H9 (cell line): ENCODE data around the gene KRT3. TPM values are rescaled to one million over a fixed set of nuclear protein-coding genes. Genes with fewer than 3 reads are reported as not detected.

ENCODE experiments used
- DNase-seq: peaks from one replicate; pipeline ENCODE4 v3.0.0-alpha.2; 2017
- H2AFZ ChIP-seq: one replicate; pipeline ENCODE4 v1.6.1; 2013; ENCODE audit warnings: mild to moderate bottlenecking, low read length, control low read depth, moderate library complexity
- H2AK5ac ChIP-seq: 2 replicates; pipeline ENCODE4 v1.6.1; 2013; ENCODE audit warnings: low read length, control low read depth, mixed read lengths; ENCODE audit not compliant: insufficient read length
- H2BK120ac ChIP-seq: one replicate; pipeline ENCODE4 v1.6.1; 2013; ENCODE audit warnings: low read depth, mild to moderate bottlenecking, low read length, control low read depth, inconsistent platforms; ENCODE audit not compliant: poor library complexity, severe bottlenecking
- H2BK12ac ChIP-seq: 2 replicates; pipeline ENCODE4 v1.6.1; 2013; ENCODE audit warnings: low read length, control low read depth, mixed read lengths, low read depth; ENCODE audit not compliant: insufficient read length
- H2BK15ac ChIP-seq: 2 replicates; pipeline ENCODE4 v1.6.1; 2013; ENCODE audit warnings: low read depth, low read length, control low read depth
- H2BK20ac ChIP-seq: one replicate; pipeline ENCODE4 v1.6.1; 2013; ENCODE audit warnings: low read depth, mild to moderate bottlenecking, low read length, control low read depth, inconsistent platforms; ENCODE audit not compliant: poor library complexity, severe bottlenecking
- H2BK5ac ChIP-seq: 2 replicates; pipeline ENCODE4 v1.6.1; 2013; ENCODE audit warnings: low read length, control low read depth, mixed read lengths; ENCODE audit not compliant: insufficient read length
- H3K14ac ChIP-seq: 2 replicates; pipeline ENCODE4 v1.6.1; 2013; ENCODE audit warnings: low read length, control low read depth; ENCODE audit not compliant: insufficient read depth
- H3K18ac ChIP-seq: 2 replicates; pipeline ENCODE4 v1.6.1; 2013; ENCODE audit warnings: low read depth, mild to moderate bottlenecking, mixed read lengths, low read length, control low read depth; ENCODE audit not compliant: insufficient read length
- H3K23ac ChIP-seq: 2 replicates; pipeline ENCODE4 v1.6.1; 2013; ENCODE audit warnings: low read length, control low read depth, mixed read lengths, low read depth; ENCODE audit not compliant: insufficient read length
- H3K23me2 ChIP-seq: 2 replicates; pipeline ENCODE4 v1.6.1; 2013; ENCODE audit warnings: low read depth, mild to moderate bottlenecking, mixed read lengths, low read length, control low read depth; ENCODE audit not compliant: insufficient read length, poor library complexity, severe bottlenecking
- H3K27ac ChIP-seq: 2 replicates; pipeline ENCODE4 v1.5.1; 2013; ENCODE audit warnings: low read length, control low read depth, mixed read lengths, low read depth; ENCODE audit not compliant: insufficient read length
- H3K27me3 ChIP-seq: 2 replicates; pipeline ENCODE4 v1.6.1; 2013; ENCODE audit warnings: low read length, control low read depth, inconsistent platforms; ENCODE audit not compliant: insufficient read depth
- H3K4ac ChIP-seq: 2 replicates; pipeline ENCODE4 v1.6.1; 2013; ENCODE audit warnings: low read depth, mild to moderate bottlenecking, control low read depth, inconsistent platforms, low read length, moderate library complexity
- H3K4me1 ChIP-seq: 2 replicates; pipeline ENCODE4 v1.6.1; 2013; ENCODE audit warnings: low read length, control low read depth, inconsistent platforms; ENCODE audit not compliant: insufficient read depth
- H3K4me2 ChIP-seq: 2 replicates; pipeline ENCODE4 v1.6.1; 2013; ENCODE audit warnings: low read length, control low read depth, mixed read lengths; ENCODE audit not compliant: insufficient read length, insufficient read depth
- H3K56ac ChIP-seq: 2 replicates; pipeline ENCODE4 v1.6.1; 2013; ENCODE audit warnings: low read depth, mild to moderate bottlenecking, mixed read lengths, low read length, control low read depth; ENCODE audit not compliant: insufficient read length
- H3K79me1 ChIP-seq: 2 replicates; pipeline ENCODE4 v1.6.1; 2013; ENCODE audit warnings: low read depth, mild to moderate bottlenecking, moderate library complexity, low read length, control low read depth, inconsistent platforms; ENCODE audit not compliant: insufficient read depth, poor library complexity, severe bottlenecking
- H3K79me2 ChIP-seq: 2 replicates; pipeline ENCODE4 v1.6.1; 2013; ENCODE audit warnings: low read length, control low read depth, inconsistent platforms; ENCODE audit not compliant: insufficient read depth
- H3K9ac ChIP-seq: 2 replicates; pipeline ENCODE4 v1.6.1; 2013; ENCODE audit warnings: low read length, control low read depth, mixed read lengths; ENCODE audit not compliant: insufficient read length; ENCODE audit errors: extremely low read depth
- H3K9me3 ChIP-seq: one replicate; pipeline ENCODE4 v1.6.1; 2013; ENCODE audit warnings: low read depth, low read length, inconsistent platforms; ENCODE audit not compliant: control insufficient read depth
- H3T11ph ChIP-seq: one replicate; pipeline ENCODE4 v1.6.1; 2013; ENCODE audit warnings: mild to moderate bottlenecking, low read length, control low read depth, inconsistent platforms
- H4K20me1 ChIP-seq: one replicate; pipeline ENCODE4 v1.6.1; 2013; ENCODE audit not compliant: control insufficient read depth, insufficient read length, insufficient read depth
- H4K5ac ChIP-seq: 2 replicates; pipeline ENCODE4 v1.6.1; 2013; ENCODE audit warnings: low read depth, mild to moderate bottlenecking, mixed read lengths, low read length, control low read depth; ENCODE audit not compliant: insufficient read length
- H4K8ac ChIP-seq: replicated peaks from 2 replicates; pipeline ENCODE4 v1.6.1; 2013; ENCODE audit warnings: low read length, control low read depth, mixed read lengths, low read depth; ENCODE audit not compliant: insufficient read length
- H4K91ac ChIP-seq: 2 replicates; pipeline ENCODE4 v1.6.1; 2013; ENCODE audit warnings: low read depth, mild to moderate bottlenecking, moderate library complexity, mixed read lengths, low read length, control low read depth; ENCODE audit not compliant: insufficient read length
- H3K27ac Mint-ChIP-seq, 3 experiments: 2 replicates in 2 of 3; 3 replicates in 1 of 3; pipeline ENCODE4 v1.8.0; 2020 to 2021; ENCODE audit warnings: mixed read lengths in 3 of 3, mild to moderate bottlenecking in 1 of 3, moderate library complexity in 1 of 3
- H3K27me3 Mint-ChIP-seq: 2 replicates; pipeline ENCODE4 v1.8.0; 2021; ENCODE audit warnings: low read depth, mild to moderate bottlenecking, moderate library complexity, mixed read lengths
- H3K36me3 Mint-ChIP-seq, 3 experiments: 2 replicates in 2 of 3; 3 replicates in 1 of 3; pipeline ENCODE4 v1.8.0; 2020 to 2021; ENCODE audit warnings: low read depth in 3 of 3, mixed read lengths in 3 of 3; ENCODE audit not compliant: insufficient read depth in 1 of 3
- H3K4me1 Mint-ChIP-seq, 2 experiments: 2 replicates each; pipeline ENCODE4 v1.8.0; 2020; ENCODE audit warnings: mixed read lengths in 2 of 2
- H3K4me3 Mint-ChIP-seq, 2 experiments: 2 replicates in 1 of 2; 3 replicates in 1 of 2; pipeline ENCODE4 v1.8.0; 2020 to 2021; ENCODE audit warnings: mild to moderate bottlenecking in 2 of 2, mixed read lengths in 2 of 2, moderate library complexity in 1 of 2
- H3K9me3 Mint-ChIP-seq, 2 experiments: 2 replicates in 1 of 2; 3 replicates in 1 of 2; pipeline ENCODE4 v1.8.0; 2020; ENCODE audit warnings: mild to moderate bottlenecking in 2 of 2, mixed read lengths in 2 of 2, moderate library complexity in 1 of 2
- CTCF ChIP-seq: fragments of 200-600 bp; sonication (generic); conservative IDR thresholded peaks from 3 replicates; pipeline ENCODE4 v1.8.0; 2021; ENCODE audit warnings: antibody characterized with exemption, mild to moderate bottlenecking
- WGBS: extraction: QIAGEN DNeasy Blood & Tissue Kit; methylation state at CpG from one replicate; pipeline ENCODE4 v1.1.7; 2013; ENCODE audit warnings: missing lambda C conversion rate, low lambda C conversion rate, mixed read lengths; ENCODE audit not compliant: insufficient read length; ENCODE audit errors: extremely low coverage; 5-methylcytosine and 5-hydroxymethylcytosine counted together
- total RNA-seq: library from RNA; stranded (reverse); gene quantifications from 2 replicates; pipeline ENCODE4 v1.2.1, GENCODE V29; 2021

The KRT3 gene
- total RNA-seq, 1 experiment from 2014 or later = not detected

- Histone ChIP-seq H4K91ac (no peak overlapping the region), H3K4me1 (peaks cover 8% of the 10 kb centered on the region; the same call in 1 of the 2 replicates), H2BK20ac (no peak overlapping the region), H3K18ac (no peak overlapping the region), H3T11ph (no peak overlapping the region), H3K4me2 (no peak overlapping the region), H3K56ac (no peak overlapping the region), H3K4ac (no peak overlapping the region), H3K27me3 (no peaks in the 10 kb centered on the region), H3K79me1 (no peaks in the 10 kb centered on the region), H2BK120ac (no peak overlapping the region), H2AK5ac (no peak overlapping the region), H3K79me2 (no peaks in the 10 kb centered on the region), H3K27ac (no peak overlapping the region), H3K23me2 (no peaks in the 10 kb centered on the region), H2BK5ac (no peak overlapping the region), H3K9me3 (no peaks in the 10 kb centered on the region), H4K5ac (no peak overlapping the region), H3K9ac (no peak overlapping the region), H3K14ac (no peak overlapping the region), H2BK12ac (no peak overlapping the region), H4K8ac (no peak overlapping the region), H2BK15ac (no peak overlapping the region), H4K20me1 (peaks cover 3% of the 10 kb centered on the region), H2AFZ (no peak overlapping the region), H3K23ac (no peak overlapping the region)
- no peak overlapping the region for H3K4me3 Mint-ChIP-seq
- H3K4me1 Mint-ChIP-seq = peaks cover 21 to 28% of the 10 kb centered on the region in 2 experiments
- H3K27ac Mint-ChIP-seq = no peak overlapping the region; a peak in 3 of 7 replicates
- no CpG with 5 or more reads among the region's 7 CpGs for WGBS
- H3K27me3 Mint-ChIP-seq = peaks cover 2% of the 10 kb centered on the region
- H3K9me3 Mint-ChIP-seq = no peaks in the 10 kb centered on the region
- no peak for DNase-seq
- no peaks in the 10 kb centered on the region for H3K36me3 Mint-ChIP-seq
- no peak for TF ChIP-seq CTCF
These were observed 3.0 kb upstream of the KRT3 start for GRCh38 chr12:52798671-52799504.
